ENCODE results near the gene ZNF479. TPM values are rescaled to one million over a fixed set of nuclear protein-coding genes. Genes with fewer than 3 reads are reported as not detected.

Gene ZNF479
- total and polyA plus RNA-seq, 2 of the 13 experiments (the other 11 are each of a cell fraction or from before 2014, with no cell fraction given) = not detected

DNA sequence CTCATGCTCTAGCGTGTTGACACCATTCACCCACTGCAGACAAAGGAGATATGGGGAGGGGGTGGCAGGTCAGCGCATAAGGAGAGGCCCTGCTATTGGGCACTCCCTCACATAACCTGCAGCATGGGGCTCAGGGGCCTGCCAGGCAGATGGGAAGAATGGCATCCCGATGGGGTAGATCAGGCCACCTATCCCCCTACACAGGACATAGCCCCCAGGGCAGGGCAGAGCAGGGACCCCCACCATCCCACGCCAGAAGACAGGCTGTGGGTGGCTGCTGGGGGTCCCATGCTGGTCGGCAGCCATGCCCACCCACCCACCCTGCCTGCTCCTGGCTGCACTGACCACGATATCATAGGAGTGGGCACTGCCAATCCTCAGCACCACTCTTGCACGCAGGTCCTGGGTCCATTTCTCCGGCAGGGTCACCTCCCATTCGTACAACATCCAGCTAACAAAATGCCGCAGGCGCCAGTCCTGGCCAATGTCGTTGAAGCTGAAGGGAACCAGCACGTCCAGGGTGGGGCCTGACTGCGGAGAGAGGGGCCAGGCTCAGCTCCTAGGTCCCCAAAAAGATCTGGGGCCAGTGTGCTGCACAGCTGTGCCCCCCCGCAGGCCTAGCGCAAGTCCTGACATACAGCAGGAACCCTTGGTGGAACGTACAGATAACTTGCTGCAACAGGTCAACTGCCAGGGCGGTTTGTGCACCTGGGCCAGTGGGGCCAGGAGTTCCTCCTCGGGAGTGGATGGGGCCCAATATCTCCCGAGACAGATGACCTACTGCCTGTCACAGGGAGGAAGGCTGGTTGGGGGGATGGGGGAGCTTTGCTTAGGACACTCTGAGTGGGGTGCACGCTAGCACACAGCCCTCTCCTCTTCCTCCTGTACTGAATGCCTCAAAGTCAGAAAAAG, 45.9 kb upstream of the ZNF479 start (continued):
- TF ChIP-seq ZBTB2 (CRISPR knock-in tag; IDR thresholded peaks at IDR 0.05; ENCODE audit: low read depth) = no peak
- TF ChIP-seq KLF9 (CRISPR knock-in tag; IDR thresholded peaks at IDR 0.05; ENCODE audit: low read depth) = no peak
- TF ChIP-seq ZNF615 (CRISPR knock-in tag; IDR thresholded peaks at IDR 0.05; ENCODE audit: borderline replicate concordance) = no peak
- TF ChIP-seq ZNF205 (CRISPR knock-in tag; IDR thresholded peaks at IDR 0.05) = no peak

- H3K9me3 ChIP-seq (ENCODE audit: low read length) = peaks cover 50% of the 10 kb centered on the region
- no peak overlapping the region for H3K4me2 ChIP-seq (ENCODE audit: low read depth, low read length)
- in situ Hi-C loops (cut with HindIII; ENCODE audit: extremely low pct_ligation_motif_present, low pct_unique_long_range_greater_than_20kb) = no loop called here
- TF ChIP-seq NFYC (CRISPR knock-in tag; IDR thresholded peaks at IDR 0.05) (no peak), ATF7 (IDR thresholded peaks at IDR 0.05) (peak; percentile 74), ATF7 (CRISPR knock-in tag; IDR thresholded peaks at IDR 0.05) (no peak), CREB1 (IDR thresholded peaks at IDR 0.05) (peak; percentile 27; the same call in 1 of the 2 replicates), CREB1 (CRISPR knock-in tag; IDR thresholded peaks at IDR 0.05) (no peak)
- DNase-seq (ENCODE audit: low spot score) (no peak), FAIRE-seq (no peak), ATAC-seq (no peak)
- H2AFZ ChIP-seq (ENCODE audit: low read length) = no peak overlapping the region
- no peak overlapping the region for H3K4me3 ChIP-seq (replicated peaks in 1 of 3; ENCODE audit: insufficient read depth in 1 of 3, low read depth in 2 of 3, low read length in 3 of 3)
- no peaks in the 10 kb centered on the region for H4K20me1 ChIP-seq (ENCODE audit: insufficient read depth, low read length)
- no peaks in the 10 kb centered on the region for H3K4me1 ChIP-seq (ENCODE audit: insufficient read depth, low read length)
- H3K79me2 ChIP-seq (ENCODE audit: insufficient read depth, low read length) = no peaks in the 10 kb centered on the region
- no peaks in the 10 kb centered on the region for H3K27me3 ChIP-seq (ENCODE audit: control insufficient read depth in 1 of 2, insufficient read depth in 2 of 2, low read length in 2 of 2)
- H3K36me3 ChIP-seq (replicated peaks in 1 of 2; ENCODE audit: control insufficient read depth in 1 of 2, insufficient read depth in 2 of 2, low read length in 2 of 2) = no peaks in the 10 kb centered on the region
- H3K9ac ChIP-seq (ENCODE audit: insufficient read depth, low read depth, low read length) = no peak overlapping the region
- H3K27ac ChIP-seq (ENCODE audit: extremely low read length, insufficient read depth, low read length) = no peak overlapping the region
- POLR2A ChIA-PET = no interaction called here
- intact Hi-C loops (cut with micrococcal nuclease; ENCODE audit: unreplicated experiment) = no loop called here
- CTCF ChIA-PET (ENCODE audit: low intra/inter-chr PET ratio, low total read pairs) = no interaction called here
- 24% methylated on average over 2 of the region's 14 CpGs for WGBS (ENCODE audit: low lambda C conversion rate)
- no TSS peak for BruUV-seq (replicated peaks)
Observed at GRCh38 chr7:57176928-57177635, 44.8 kb upstream of the ZNF479 start.
